ENCODE data around the gene BRD4. TPM values are rescaled to one million over a fixed set of nuclear protein-coding genes. Genes with fewer than 3 reads are reported as not detected.

The BRD4 gene
- total and polyA plus RNA-seq, 10 of the 15 experiments (the other 5 are each of a cell fraction or from before 2014, with no cell fraction given): 5.3 to 84.4 (median 11.8) TPM

DNA sequence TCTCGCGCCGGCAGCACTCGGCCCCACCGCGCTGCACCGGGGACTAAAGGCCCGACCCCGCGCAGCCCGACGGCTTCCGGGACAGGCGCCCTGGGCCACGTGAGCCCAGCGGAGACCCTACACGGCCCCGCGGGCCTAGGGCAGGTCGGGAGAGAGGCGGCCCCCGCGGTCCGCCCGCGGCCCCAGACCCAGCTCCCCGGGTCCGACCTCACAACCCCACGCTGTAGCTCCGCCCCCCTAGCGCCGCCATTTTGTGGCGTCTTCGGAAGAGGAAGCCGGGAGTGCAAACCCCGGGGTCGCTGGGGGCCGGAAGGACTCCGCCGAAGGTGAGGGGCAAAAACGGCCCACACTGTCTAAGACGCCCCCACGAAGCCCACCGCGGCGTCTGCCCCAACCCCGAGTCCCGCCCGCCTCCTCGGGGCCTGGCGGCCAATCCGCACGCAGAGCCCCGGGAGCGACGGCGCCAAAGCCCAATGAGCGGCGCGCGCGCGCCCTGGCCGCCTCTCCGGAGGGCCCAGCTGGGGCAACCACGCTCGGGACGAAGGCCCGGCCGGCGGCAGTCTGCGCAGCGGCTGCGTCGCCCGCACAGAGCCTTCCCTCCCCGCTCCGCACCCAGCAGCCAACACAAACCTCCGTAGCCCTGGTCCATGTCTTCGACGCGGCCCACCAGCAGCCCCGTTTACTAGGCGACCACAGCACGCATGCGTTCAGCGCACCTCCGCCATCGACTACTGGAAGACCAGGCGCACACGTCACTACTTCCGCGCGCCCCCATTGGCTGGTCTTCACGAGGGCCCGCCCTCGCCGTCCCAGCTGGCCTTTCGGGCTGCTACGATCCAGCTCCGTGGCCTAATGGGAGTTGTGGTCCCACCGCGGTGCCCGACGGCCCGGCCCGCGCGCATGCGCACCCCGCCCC, 47.0 kb upstream of the BRD4 start, which contains the start of gene AKAP8 (continued):
- TF ChIP-seq MEF2A (IDR thresholded peaks at IDR 0.05; ENCODE audit: insufficient read depth, low read depth, low read length) (0 out of 2 replicates have a peak, but pooled peaks have one; percentile 8), RAD21 (IDR thresholded peaks at IDR 0.05; ENCODE audit: insufficient read depth, low read depth, low read length) (no peak), CHD4 (IDR thresholded peaks at IDR 0.05) (no peak), NFYB (IDR thresholded peaks at IDR 0.05; ENCODE audit: insufficient read depth, low read depth, low read length) (peak; percentile 99)

DNA sequence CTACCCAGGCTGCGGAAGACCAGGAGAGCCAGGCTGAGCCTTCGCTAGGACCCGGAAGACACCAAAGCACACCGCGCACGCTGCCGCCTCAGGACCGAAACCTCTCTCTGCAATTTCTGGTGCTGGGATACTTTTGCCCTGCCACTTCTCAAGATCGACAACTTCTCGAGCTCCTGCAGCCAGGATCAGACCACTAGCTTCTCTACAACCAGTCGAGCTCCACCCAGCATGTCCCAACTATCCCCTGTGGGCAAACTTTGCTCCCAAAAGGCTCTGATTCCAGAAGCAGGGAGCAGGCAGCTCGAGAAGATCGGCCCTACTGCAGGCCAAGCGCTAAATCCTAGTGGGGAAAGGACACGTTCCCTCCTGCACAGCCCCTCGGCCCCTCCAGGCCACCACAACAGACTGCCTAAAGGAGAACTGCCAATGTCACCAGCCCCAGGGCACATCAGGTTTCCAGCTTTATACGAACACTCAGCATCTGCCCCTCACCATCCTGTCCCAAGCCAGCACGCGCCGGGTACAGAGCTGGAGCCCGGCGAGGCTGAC, 46.3 kb upstream of the BRD4 start:
- H3K4me3 ChIP-seq: peak overlapping the region; percentile 94
- H3K27me3 ChIP-seq (replicated peaks in 1 of 2; ENCODE audit: control insufficient read depth in 2 of 2, insufficient read depth in 2 of 2, low read length in 1 of 2): no peaks in the 10 kb centered on the region
- FAIRE-seq (peak; percentile 77), DNase-seq (ENCODE audit: low read depth, low spot score) (no peak), ATAC-seq (peak; percentile 49)
- intact Hi-C loops (cut with micrococcal nuclease; ENCODE audit: unreplicated experiment): loop anchor here (2.0 to 5.0 kb wide), 4 partner anchors 48 to 178 kb away; partner anchors contain the start of gene RASAL3
- no peaks in the 10 kb centered on the region for H3K9me3 ChIP-seq (replicated peaks; ENCODE audit: control insufficient read depth, insufficient read depth, low read length)
- peaks cover 56% of the 10 kb centered on the region for H3K79me2 ChIP-seq (ENCODE audit: control insufficient read depth, insufficient read depth, low read length)
- H3K4me1 ChIP-seq (ENCODE audit: control insufficient read depth, insufficient read depth, low read length): peaks cover 23% of the 10 kb centered on the region
- in situ Hi-C loops (cut with MboI): no loop called here
- H3K9ac ChIP-seq (ENCODE audit: control insufficient read depth, insufficient read depth, low read length): peak overlapping the region; percentile 94
- H2AFZ ChIP-seq (ENCODE audit: control insufficient read depth, low read depth, low read length): 0 out of 2 replicates have a peak overlapping the region, but pooled peaks have one; percentile 37
- peaks cover 4 to 11% of the 10 kb centered on the region in 2 experiments for H3K36me3 ChIP-seq (ENCODE audit: control insufficient read depth in 2 of 2, insufficient read depth in 2 of 2, low read length in 1 of 2)
- peak overlapping the region; percentile 91 for H3K27ac ChIP-seq (ENCODE audit: control insufficient read depth, insufficient read depth)
- peak overlapping the region; percentile 73 for H3K4me2 ChIP-seq (ENCODE audit: control insufficient read depth, insufficient read depth)
- BruUV-seq (replicated peaks): TSS peak; percentile 91
- ChIA-PET RAD21 (ENCODE audit: unreplicated experiment) (interaction anchor here (1.0 to 3.9 kb wide), 9 partner anchors 26 to 692 kb away, joined by 3 to 43 read pairs (median 3); partner anchors contain the start of genes AKAP8L and BRD4), POLR2A (interaction anchor here (0.8 to 4.1 kb wide), 7 partner anchors 16 to 88 kb away, joined by 3 to 45 read pairs (median 5); partner anchors contain the start of genes AKAP8L and BRD4), SMC1A (ENCODE audit: uncharacterized antibody, unreplicated experiment) (interaction anchor here (1.0 to 4.1 kb wide), 8 partner anchors 9 to 177 kb away, joined by 3 to 34 read pairs (median 6); partner anchors contain the start of gene AKAP8L), CTCF (interaction anchor here (0.6 to 4.2 kb wide), 8 partner anchors 38 to 201 kb away, joined by 3 to 28 read pairs (median 4); partner anchors contain the start of gene AKAP8L)
- 0 out of 2 replicates have a peak, but pooled peaks cover 5% of the 10 kb centered on the region for H4K20me1 ChIP-seq (ENCODE audit: control insufficient read depth, insufficient read depth)
- under 1% methylated on average over 22 of the region's 22 CpGs for WGBS (ENCODE audit: insufficient coverage, insufficient replicate concordance, low lambda C conversion rate, missing lambda C conversion rate)
- TF ChIP-seq STAT3 (IDR thresholded peaks at IDR 0.05; ENCODE audit: low read depth, low read length): 0 out of 2 replicates have a peak, but pooled peaks have one; percentile 68
- no peak for TF ChIP-seq CEBPB (IDR thresholded peaks at IDR 0.05; ENCODE audit: borderline replicate concordance in 1 of 2, low read depth in 2 of 2, low read length in 2 of 2)
- peak; percentile 36; the same call in 1 of the 2 replicates for TF ChIP-seq TAF1 (IDR thresholded peaks at IDR 0.05; ENCODE audit: borderline replicate concordance, low read depth, low read length)
- no peak for TF ChIP-seq NFIC (IDR thresholded peaks at IDR 0.05; ENCODE audit: low read depth, low read length)
- peak; percentile 68; the same call in 1 of the 2 replicates for TF ChIP-seq SIN3A (IDR thresholded peaks at IDR 0.05; ENCODE audit: low read depth, low read length)
- TF ChIP-seq POLR2A (IDR thresholded peaks at IDR 0.05; ENCODE audit: low read depth, low read length): peak; percentile 14
- TF ChIP-seq SMC3 (IDR thresholded peaks at IDR 0.05; ENCODE audit: borderline replicate concordance, low read length): peak; percentile 24; the same call in 1 of the 2 replicates
- peak in 1 of 2 experiments; percentile 37; a peak in 2 of 4 replicates for TF ChIP-seq BHLHE40 (IDR thresholded peaks at IDR 0.05; ENCODE audit: borderline replicate concordance in 1 of 2, low read depth in 2 of 2, low read length in 1 of 2)
- TF ChIP-seq, protein P1, sequence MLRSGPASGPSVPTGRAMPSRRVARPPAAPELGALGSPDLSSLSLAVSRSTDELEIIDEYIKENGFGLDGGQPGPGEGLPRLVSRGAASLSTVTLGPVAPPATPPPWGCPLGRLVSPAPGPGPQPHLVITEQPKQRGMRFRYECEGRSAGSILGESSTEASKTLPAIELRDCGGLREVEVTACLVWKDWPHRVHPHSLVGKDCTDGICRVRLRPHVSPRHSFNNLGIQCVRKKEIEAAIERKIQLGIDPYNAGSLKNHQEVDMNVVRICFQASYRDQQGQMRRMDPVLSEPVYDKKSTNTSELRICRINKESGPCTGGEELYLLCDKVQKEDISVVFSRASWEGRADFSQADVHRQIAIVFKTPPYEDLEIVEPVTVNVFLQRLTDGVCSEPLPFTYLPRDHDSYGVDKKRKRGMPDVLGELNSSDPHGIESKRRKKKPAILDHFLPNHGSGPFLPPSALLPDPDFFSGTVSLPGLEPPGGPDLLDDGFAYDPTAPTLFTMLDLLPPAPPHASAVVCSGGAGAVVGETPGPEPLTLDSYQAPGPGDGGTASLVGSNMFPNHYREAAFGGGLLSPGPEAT (IDR thresholded peaks at IDR 0.05; ENCODE audit: low read depth): peak; percentile 62
- TF ChIP-seq CHD1 (IDR thresholded peaks at IDR 0.05; ENCODE audit: low read depth, low read length): 0 out of 2 replicates have a peak, but pooled peaks have one; percentile 4
- peak; percentile 29; the same call in 1 of the 2 replicates for TF ChIP-seq NBN (IDR thresholded peaks at IDR 0.05)
- peak; percentile 40; the same call in 1 of the 2 replicates for TF ChIP-seq YY1 (IDR thresholded peaks at IDR 0.05; ENCODE audit: low read depth, low read length)
- TF ChIP-seq SMAD1 (IDR thresholded peaks at IDR 0.05; ENCODE audit: low read depth, partially characterized antibody): no peak
